Neural progenitor cell (in vitro differentiated cells): ENCODE results near the gene SH3GL2. TPM values are rescaled to one million over a fixed set of nuclear protein-coding genes. Genes with fewer than 3 reads are reported as not detected.

Experiments used
- DNase-seq: peaks from one replicate; pipeline ENCODE4 v3.0.0-alpha.2; 2016; ENCODE audit warnings: low spot score
- H2AFZ ChIP-seq: fragments of 200-600 bp; sonication (generic); replicated peaks from 2 replicates; pipeline ENCODE4 v1.6.1; 2016; ENCODE audit warnings: antibody characterized with exemption
- H3F3A ChIP-seq: fragments of 200-600 bp; sonication (generic); 2 replicates; pipeline ENCODE4 v1.6.1; 2016; ENCODE audit warnings: antibody characterized with exemption, low read depth
- H3K27ac ChIP-seq: fragments of 200-600 bp; sonication (generic); 2 replicates; pipeline ENCODE4 v1.5.1; 2016; ENCODE audit warnings: mild to moderate bottlenecking
- H3K27me3 ChIP-seq: fragments of 200-600 bp; sonication (generic); 2 replicates; pipeline ENCODE4 v1.6.1; 2016; ENCODE audit warnings: mild to moderate bottlenecking, moderate library complexity
- H3K36me3 ChIP-seq: fragments of 200-600 bp; sonication (generic); 2 replicates; pipeline ENCODE4 v1.5.1; 2016
- H3K4me1 ChIP-seq: fragments of 200-600 bp; sonication (generic); 2 replicates; pipeline ENCODE4 v1.6.1; 2016; ENCODE audit warnings: mixed run types
- H3K4me2 ChIP-seq: fragments of 200-600 bp; sonication (generic); 2 replicates; pipeline ENCODE4 v1.6.1; 2016
- H3K4me3 ChIP-seq: fragments of 200-600 bp; sonication (generic); 2 replicates; pipeline ENCODE4 v1.5.1; 2016
- H3K79me2 ChIP-seq: fragments of 200-600 bp; sonication (generic); 2 replicates; pipeline ENCODE4 v1.6.1; 2016; ENCODE audit warnings: low read depth
- H3K9ac ChIP-seq: fragments of 200-600 bp; sonication (generic); 2 replicates; pipeline ENCODE4 v1.6.1; 2016
- H3K9me3 ChIP-seq: fragments of 200-600 bp; sonication (generic); 2 replicates; pipeline ENCODE4 v1.5.1; 2016; ENCODE audit warnings: low read depth
- H4K20me1 ChIP-seq: fragments of 200-600 bp; sonication (generic); 2 replicates; pipeline ENCODE4 v1.6.1; 2016; ENCODE audit warnings: low read depth
- H3K27ac Mint-ChIP-seq: 3 replicates; pipeline ENCODE4 v1.8.0; 2021; ENCODE audit warnings: mixed read lengths
- H3K27me3 Mint-ChIP-seq: 2 replicates; pipeline ENCODE4 v1.8.0; 2022; ENCODE audit warnings: low read depth, mild to moderate bottlenecking, inconsistent platforms, moderate library complexity, mixed read lengths; ENCODE audit not compliant: insufficient read depth
- H3K36me3 Mint-ChIP-seq: 3 replicates; pipeline ENCODE4 v1.8.0; 2021; ENCODE audit warnings: mixed read lengths
- H3K4me1 Mint-ChIP-seq: 3 replicates; pipeline ENCODE4 v1.8.0; 2021; ENCODE audit warnings: mixed read lengths
- H3K4me3 Mint-ChIP-seq: 3 replicates; pipeline ENCODE4 v1.8.0; 2021; ENCODE audit warnings: mild to moderate bottlenecking, moderate library complexity, mixed read lengths
- H3K9me3 Mint-ChIP-seq: 3 replicates; pipeline ENCODE4 v1.8.0; 2020; ENCODE audit warnings: mixed read lengths
- CTCF ChIP-seq: fragments of 200-600 bp; sonication (generic); IDR thresholded peaks from 2 replicates; pipeline ENCODE4 v1.5.1; 2017; ENCODE audit warnings: antibody characterized with exemption, mild to moderate bottlenecking
- EZH2 ChIP-seq: fragments of 200-600 bp; sonication (generic); IDR thresholded peaks from 2 replicates; pipeline ENCODE4 v1.6.1; 2017; ENCODE audit warnings: antibody characterized with exemption, mild to moderate bottlenecking, moderate library complexity
- EZH2phosphoT487 ChIP-seq: fragments of 200-600 bp; sonication (generic); IDR thresholded peaks from 2 replicates; pipeline ENCODE4 v1.6.1; 2017; ENCODE audit warnings: antibody characterized with exemption
- total RNA-seq: library from RNA; depleted of rRNA; stranded (reverse); fragments of >200 nt; gene quantifications from 2 replicates; pipeline ENCODE4 v1.2.3, GENCODE V29; 2015; ENCODE audit warnings: low replicate concordance

The SH3GL2 gene
- total RNA-seq, 1 donor from 2014 or later, result 1.6 TPM

- Histone ChIP-seq H3K36me3 (no peaks in the 10 kb centered on the region), H3K4me3 (no peak overlapping the region), H4K20me1 (no peaks in the 10 kb centered on the region), H3K4me1 (no peaks in the 10 kb centered on the region), H2AFZ (no peak overlapping the region), H3K9ac (no peak overlapping the region), H3K27me3 (no peaks in the 10 kb centered on the region), H3K4me2 (no peak overlapping the region), H3K9me3 (no peaks in the 10 kb centered on the region), H3K27ac (no peak overlapping the region), H3K79me2 (no peaks in the 10 kb centered on the region), H3F3A (no peaks in the 10 kb centered on the region)
- Mint-ChIP-seq H3K27ac (no peak overlapping the region), H3K36me3 (no peaks in the 10 kb centered on the region), H3K27me3 (no peaks in the 10 kb centered on the region), H3K4me1 (no peaks in the 10 kb centered on the region), H3K9me3 (peaks cover 6% of the 10 kb centered on the region), H3K4me3 (no peak overlapping the region)
- TF ChIP-seq EZH2 (no peak), CTCF (no peak), EZH2phosphoT487 (no peak)
- no peak for DNase-seq
Observed at GRCh38 chr9:17648516-17648915, 69.7 kb downstream of the SH3GL2 start.

- no peak overlapping the region for H2AFZ ChIP-seq
- no peak overlapping the region for H3K4me3 ChIP-seq
- H3K27me3 ChIP-seq, result no peaks in the 10 kb centered on the region
- H3K79me2 ChIP-seq, result no peaks in the 10 kb centered on the region
- Mint-ChIP-seq H3K27ac (no peak overlapping the region), H3K9me3 (no peaks in the 10 kb centered on the region), H3K4me1 (no peaks in the 10 kb centered on the region), H3K36me3 (no peaks in the 10 kb centered on the region), H3K27me3 (no peaks in the 10 kb centered on the region), H3K4me3 (no peak overlapping the region)
- no peak for DNase-seq
- no peaks in the 10 kb centered on the region for H4K20me1 ChIP-seq
- H3K9me3 ChIP-seq, result no peaks in the 10 kb centered on the region
- no peak overlapping the region for H3K27ac ChIP-seq
- H3K36me3 ChIP-seq, result no peaks in the 10 kb centered on the region
- H3F3A ChIP-seq, result no peaks in the 10 kb centered on the region
- no peak overlapping the region for H3K4me2 ChIP-seq
- TF ChIP-seq CTCF, result no peak
- H3K9ac ChIP-seq, result no peak overlapping the region
- H3K4me1 ChIP-seq, result no peaks in the 10 kb centered on the region
Observed at GRCh38 chr9:17651725-17652124, 72.9 kb downstream of the SH3GL2 start.

GRCh38 chr9:17653947-17654465 lies 75.1 kb downstream of the SH3GL2 start:
- H3K9me3 ChIP-seq, result no peaks in the 10 kb centered on the region
- no peaks in the 10 kb centered on the region for H3K27me3 ChIP-seq
- H3K36me3 ChIP-seq, result no peaks in the 10 kb centered on the region
- Mint-ChIP-seq H3K27me3 (no peaks in the 10 kb centered on the region), H3K4me3 (no peak overlapping the region), H3K27ac (no peak overlapping the region), H3K4me1 (no peaks in the 10 kb centered on the region), H3K36me3 (no peaks in the 10 kb centered on the region), H3K9me3 (no peaks in the 10 kb centered on the region)
- no peak overlapping the region for H3K4me3 ChIP-seq
- H3K4me1 ChIP-seq, result no peaks in the 10 kb centered on the region
- no peaks in the 10 kb centered on the region for H4K20me1 ChIP-seq
- no peak overlapping the region for H2AFZ ChIP-seq
- no peak overlapping the region for H3K9ac ChIP-seq
- DNase-seq, result no peak
- no peaks in the 10 kb centered on the region for H3K79me2 ChIP-seq
- H3K27ac ChIP-seq, result no peak overlapping the region
- H3K4me2 ChIP-seq, result no peak overlapping the region
- no peaks in the 10 kb centered on the region for H3F3A ChIP-seq
- TF ChIP-seq EZH2phosphoT487 (no peak), CTCF (no peak), EZH2 (no peak)
